ENCODE measurements around the gene USP22.

Gene USP22

GRCh38 chr17:20983359-20983637 lies 59.5 kb downstream of the USP22 start:
- DNase-seq, result peak; percentile 24

GRCh38 chr17:20982589-20983358 lies 60.0 kb downstream of the USP22 start:
- DNase-seq, result peak; percentile 15

- peak; percentile 54 for DNase-seq
These were observed 61.5 kb downstream of the USP22 start for GRCh38 chr17:20981046-20981920.

- DNase-seq, result no peak
These were observed 63.1 kb downstream of the USP22 start for GRCh38 chr17:20979792-20980083.

GRCh38 chr17:20979007-20979791 lies 63.6 kb downstream of the USP22 start:
- peak; percentile 38 for DNase-seq

GRCh38 chr17:20977609-20978253 lies 65.1 kb downstream of the USP22 start:
- DNase-seq, result peak; percentile 16

- DNase-seq, result no peak
These were observed 67.2 kb downstream of the USP22 start for GRCh38 chr17:20975566-20975965.

GRCh38 chr17:20970329-20970728 lies 72.5 kb downstream of the USP22 start:
- DNase-seq, result no peak

GRCh38 chr17:20968913-20969616 lies 73.7 kb downstream of the USP22 start:
- DNase-seq, result no peak

- no peak for DNase-seq
These were observed 75.0 kb downstream of the USP22 start for GRCh38 chr17:20967776-20968175.

- DNase-seq, result no peak
These were observed 75.9 kb downstream of the USP22 start for GRCh38 chr17:20966870-20967269.

GRCh38 chr17:20965492-20965891 lies 77.3 kb downstream of the USP22 start:
- DNase-seq, result no peak

- no peak for DNase-seq
These were observed 81.2 kb downstream of the USP22 start for GRCh38 chr17:20961586-20961985.

GRCh38 chr17:20960871-20961270 lies 81.9 kb downstream of the USP22 start:
- DNase-seq, result no peak

- DNase-seq, result no peak
These were observed 87.1 kb downstream of the USP22 start for GRCh38 chr17:20955427-20956323.

GRCh38 chr17:20954794-20955193 lies 88.0 kb downstream of the USP22 start:
- no peak for DNase-seq

GRCh38 chr17:20952183-20952582 lies 90.6 kb downstream of the USP22 start:
- DNase-seq, result no peak

All from islet precursor cell (in vitro differentiated cells).